Esophagus muscularis mucosa (tissue), 4 donors: ENCODE data around the gene WFDC1.

Experiments
- CTCF ChIP-seq, 3 experiments: fragments of 200-600 bp in 2 of 3; fragments of 450-650 bp in 1 of 3; sonication (generic) in 2 of 3; IDR thresholded peaks; one replicate each; pipeline ENCODE4 v1.5.1; 2017 to 2019; ENCODE audit warnings: antibody characterized with exemption in 3 of 3, mild to moderate bottlenecking in 2 of 3, moderate library complexity in 1 of 3
- EP300 ChIP-seq: sonication (generic); formaldehyde crosslinking; IDR thresholded peaks from one replicate; pipeline ENCODE4 v1.6.1; 2017; ENCODE audit warnings: antibody characterized with exemption
- POLR2A ChIP-seq: fragments of 450-650 bp; IDR thresholded peaks from one replicate; pipeline ENCODE4 v1.6.1; 2017; ENCODE audit warnings: antibody characterized with exemption, moderate library complexity, mild to moderate bottlenecking, low read depth
- POLR2AphosphoS5 ChIP-seq, 2 donors: sonication (generic); formaldehyde crosslinking; IDR thresholded peaks; one replicate each; pipeline ENCODE4 v1.6.1; 2017; ENCODE audit warnings: antibody characterized with exemption in 2 of 2

- no peak for TF ChIP-seq POLR2AphosphoS5 (IDR thresholded peaks at IDR 0.05)
- no peak for TF ChIP-seq CTCF (IDR thresholded peaks at IDR 0.05)
- no peak for TF ChIP-seq EP300
- no peak for TF ChIP-seq POLR2A
Measured at GRCh38 chr16:84314814-84315213, 20.1 kb downstream of the WFDC1 start.
